ENCODE measurements around the gene HNF1A. TPM values are rescaled to one million over a fixed set of nuclear protein-coding genes. Genes with fewer than 3 reads are reported as not detected.

The HNF1A gene
- total and polyA plus RNA-seq, 2 of the 13 experiments (the other 11 are each of a cell fraction or from before 2014, with no cell fraction given) = 13.4 to 34.7 TPM

DNA sequence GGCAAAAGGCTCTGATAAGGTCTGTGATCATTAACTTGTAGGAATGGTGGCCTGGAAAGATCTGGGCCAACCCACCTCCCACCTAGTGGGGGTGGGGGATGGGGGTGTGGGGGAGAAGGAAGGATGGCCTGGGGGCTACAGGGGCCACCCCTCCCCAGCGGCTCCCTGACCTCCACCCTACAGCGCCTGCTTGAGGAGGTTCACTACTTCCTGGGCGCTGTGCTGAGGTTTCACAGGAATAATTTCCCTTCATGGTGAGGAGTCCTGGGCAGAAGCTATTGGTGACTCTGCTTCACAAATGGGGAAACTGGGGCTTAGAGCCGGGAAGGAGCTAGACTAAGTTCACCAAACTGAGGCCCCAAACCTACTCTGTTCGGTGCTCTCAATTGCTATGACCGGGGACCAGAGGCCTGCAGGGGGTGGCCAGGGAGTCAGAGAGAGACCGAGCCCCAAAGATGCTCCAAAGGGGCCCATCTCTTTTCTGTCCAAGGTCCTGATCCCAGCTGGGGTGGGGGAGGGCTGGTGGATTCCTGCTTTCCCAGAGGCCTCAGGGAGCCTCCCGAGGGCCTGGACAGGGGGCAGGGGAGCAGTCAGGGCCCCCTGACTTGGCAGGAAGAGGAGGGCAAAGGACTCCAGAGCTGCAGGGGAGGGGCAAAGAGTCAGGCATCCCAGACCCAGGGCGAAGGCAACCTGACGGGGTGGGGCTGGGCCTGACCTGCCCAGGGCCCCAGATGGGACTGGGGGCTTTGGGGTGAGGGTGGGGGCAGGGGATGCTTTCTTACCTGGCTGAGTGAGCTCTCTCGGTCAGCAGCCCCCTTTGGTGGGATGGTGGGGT is 1.7 kb downstream of the HNF1A start (continued):
- TF ChIP-seq, protein P1, sequence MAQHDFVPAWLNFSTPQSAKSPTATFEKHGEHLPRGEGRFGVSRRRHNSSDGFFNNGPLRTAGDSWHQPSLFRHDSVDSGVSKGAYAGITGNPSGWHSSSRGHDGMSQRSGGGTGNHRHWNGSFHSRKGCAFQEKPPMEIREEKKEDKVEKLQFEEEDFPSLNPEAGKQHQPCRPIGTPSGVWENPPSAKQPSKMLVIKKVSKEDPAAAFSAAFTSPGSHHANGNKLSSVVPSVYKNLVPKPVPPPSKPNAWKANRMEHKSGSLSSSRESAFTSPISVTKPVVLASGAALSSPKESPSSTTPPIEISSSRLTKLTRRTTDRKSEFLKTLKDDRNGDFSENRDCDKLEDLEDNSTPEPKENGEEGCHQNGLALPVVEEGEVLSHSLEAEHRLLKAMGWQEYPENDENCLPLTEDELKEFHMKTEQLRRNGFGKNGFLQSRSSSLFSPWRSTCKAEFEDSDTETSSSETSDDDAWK (CRISPR knock-in tag; IDR thresholded peaks at IDR 0.05) = no peak
- no peak for TF ChIP-seq PRDM4 (CRISPR knock-in tag; IDR thresholded peaks at IDR 0.05; ENCODE audit: borderline replicate concordance)
- no peak; the same call in 1 of the 2 replicates for TF ChIP-seq THYN1 (CRISPR knock-in tag; IDR thresholded peaks at IDR 0.05; ENCODE audit: borderline replicate concordance, low read depth)
- TF ChIP-seq ZNF598 (CRISPR knock-in tag; IDR thresholded peaks at IDR 0.05; ENCODE audit: borderline replicate concordance) = no peak
- no peak; the same call in 1 of the 2 replicates for TF ChIP-seq ZFP36L1 (CRISPR knock-in tag; IDR thresholded peaks at IDR 0.05)
- TF ChIP-seq TAF15 (IDR thresholded peaks at IDR 0.05; ENCODE audit: low read depth, low read length, poor library complexity, severe bottlenecking) = no peak
- TF ChIP-seq, protein P2, sequence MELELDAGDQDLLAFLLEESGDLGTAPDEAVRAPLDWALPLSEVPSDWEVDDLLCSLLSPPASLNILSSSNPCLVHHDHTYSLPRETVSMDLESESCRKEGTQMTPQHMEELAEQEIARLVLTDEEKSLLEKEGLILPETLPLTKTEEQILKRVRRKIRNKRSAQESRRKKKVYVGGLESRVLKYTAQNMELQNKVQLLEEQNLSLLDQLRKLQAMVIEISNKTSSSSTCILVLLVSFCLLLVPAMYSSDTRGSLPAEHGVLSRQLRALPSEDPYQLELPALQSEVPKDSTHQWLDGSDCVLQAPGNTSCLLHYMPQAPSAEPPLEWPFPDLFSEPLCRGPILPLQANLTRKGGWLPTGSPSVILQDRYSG (CRISPR knock-in tag; IDR thresholded peaks at IDR 0.05) = peak; percentile 66; the same call in 1 of the 2 replicates
- no peak for TF ChIP-seq ZMAT3 (CRISPR knock-in tag; conservative IDR thresholded peaks at IDR 0.05)
- no peak for TF ChIP-seq HOXA7 (CRISPR knock-in tag; IDR thresholded peaks at IDR 0.05)
- TF ChIP-seq SOX13 (IDR thresholded peaks at IDR 0.05) = peak; percentile 36; the same call in 1 of the 2 replicates
- TF ChIP-seq SOX13 (CRISPR knock-in tag; conservative IDR thresholded peaks at IDR 0.05 in 1 of 2, IDR thresholded peaks at IDR 0.05 in 1 of 2) = peak in 1 of 2 experiments; percentile 67; a peak in 1 of 4 replicates
- TF ChIP-seq ZFP91 (CRISPR knock-in tag; IDR thresholded peaks at IDR 0.05; ENCODE audit: borderline replicate concordance) = peak; percentile 13; the same call in 1 of the 2 replicates
- TF ChIP-seq IRX3 (CRISPR knock-in tag; IDR thresholded peaks at IDR 0.05; ENCODE audit: borderline replicate concordance, low read depth) = 0 out of 2 replicates have a peak, but pooled peaks have one; percentile 41
- no peak for TF ChIP-seq JDP2 (CRISPR knock-in tag; IDR thresholded peaks at IDR 0.05; ENCODE audit: borderline replicate concordance)
- TF ChIP-seq SATB2 (CRISPR knock-in tag; IDR thresholded peaks at IDR 0.05) = peak; percentile 82; the same call in 1 of the 2 replicates

Data from HepG2 (cell line).